ENCODE results near the gene KIFBP.
"Not testable (repeated sequence)": the region's sequence is repeated elsewhere in the genome, so short reads cannot be mapped to it uniquely, and the experiment has no call there.

The KIFBP gene

DNA sequence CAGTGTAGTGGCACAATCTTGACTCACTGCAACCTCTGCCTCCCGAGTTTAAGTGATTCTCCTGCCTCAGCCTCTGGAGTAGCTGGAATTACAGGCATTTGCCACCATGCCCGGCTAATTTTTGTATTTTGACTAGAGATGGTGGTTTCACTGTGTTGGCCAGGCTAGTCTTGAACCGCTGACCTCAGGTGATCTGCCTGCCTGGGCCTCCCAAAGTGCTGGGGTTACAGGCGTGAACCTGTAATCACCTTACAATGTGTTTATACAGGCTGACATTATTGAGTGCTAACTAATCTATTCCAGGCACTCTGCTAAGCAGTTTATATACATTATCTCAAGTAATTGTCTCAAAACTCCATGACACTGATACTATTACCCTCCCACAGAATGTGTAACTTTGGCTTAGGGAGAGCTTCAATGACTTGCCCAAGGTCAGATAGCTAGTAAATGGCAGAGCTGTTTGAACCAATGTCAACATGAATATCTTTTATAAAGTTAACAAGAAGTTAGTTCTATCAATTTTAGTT, 36.8 kb downstream of the KIFBP start:
- Mint-ChIP-seq H3K9me3 (peaks cover 12% of the 10 kb centered on the region), H3K27me3 (ENCODE audit: low read depth, poor library complexity) (peaks cover 19% of the 10 kb centered on the region), H3K27ac (no peak overlapping the region), H3K4me1 (no peaks in the 10 kb centered on the region), H3K4me3 (no peak overlapping the region), H3K36me3 (ENCODE audit: low read depth) (no peaks in the 10 kb centered on the region)
- TF ChIP-seq, protein P1, sequence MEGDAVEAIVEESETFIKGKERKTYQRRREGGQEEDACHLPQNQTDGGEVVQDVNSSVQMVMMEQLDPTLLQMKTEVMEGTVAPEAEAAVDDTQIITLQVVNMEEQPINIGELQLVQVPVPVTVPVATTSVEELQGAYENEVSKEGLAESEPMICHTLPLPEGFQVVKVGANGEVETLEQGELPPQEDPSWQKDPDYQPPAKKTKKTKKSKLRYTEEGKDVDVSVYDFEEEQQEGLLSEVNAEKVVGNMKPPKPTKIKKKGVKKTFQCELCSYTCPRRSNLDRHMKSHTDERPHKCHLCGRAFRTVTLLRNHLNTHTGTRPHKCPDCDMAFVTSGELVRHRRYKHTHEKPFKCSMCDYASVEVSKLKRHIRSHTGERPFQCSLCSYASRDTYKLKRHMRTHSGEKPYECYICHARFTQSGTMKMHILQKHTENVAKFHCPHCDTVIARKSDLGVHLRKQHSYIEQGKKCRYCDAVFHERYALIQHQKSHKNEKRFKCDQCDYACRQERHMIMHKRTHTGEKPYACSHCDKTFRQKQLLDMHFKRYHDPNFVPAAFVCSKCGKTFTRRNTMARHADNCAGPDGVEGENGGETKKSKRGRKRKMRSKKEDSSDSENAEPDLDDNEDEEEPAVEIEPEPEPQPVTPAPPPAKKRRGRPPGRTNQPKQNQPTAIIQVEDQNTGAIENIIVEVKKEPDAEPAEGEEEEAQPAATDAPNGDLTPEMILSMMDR (IDR thresholded peaks at IDR 0.05) = no peak
- DNase-seq = no peak

DNA sequence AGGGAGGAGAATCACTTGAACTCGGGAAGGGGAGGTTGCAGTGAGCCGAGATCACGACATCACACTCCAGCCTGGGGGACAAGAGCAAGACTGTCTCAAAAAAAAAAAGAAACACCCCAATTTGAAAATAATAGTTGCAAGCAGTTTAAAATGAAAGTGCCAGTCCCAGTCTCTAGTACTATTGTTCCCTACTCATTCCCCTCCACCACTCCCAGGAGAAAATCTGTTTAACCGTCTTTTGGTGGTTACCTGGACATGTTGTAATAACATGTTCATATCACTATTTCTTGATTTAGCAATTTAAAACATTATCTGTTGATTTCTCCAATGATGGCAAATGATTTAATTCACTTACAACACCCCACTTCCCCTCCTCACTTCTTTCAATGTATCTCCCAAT, 44.7 kb downstream of the KIFBP start:
- Mint-ChIP-seq H3K36me3 (ENCODE audit: low read depth) (no peaks in the 10 kb centered on the region), H3K4me3 (no peak overlapping the region), H3K9me3 (peaks cover 30% of the 10 kb centered on the region), H3K27me3 (ENCODE audit: low read depth, poor library complexity) (peaks cover 29% of the 10 kb centered on the region), H3K4me1 (no peaks in the 10 kb centered on the region), H3K27ac (no peak overlapping the region)
- no peak for DNase-seq
- TF ChIP-seq, protein P1 (IDR thresholded peaks at IDR 0.05) = no peak

DNA sequence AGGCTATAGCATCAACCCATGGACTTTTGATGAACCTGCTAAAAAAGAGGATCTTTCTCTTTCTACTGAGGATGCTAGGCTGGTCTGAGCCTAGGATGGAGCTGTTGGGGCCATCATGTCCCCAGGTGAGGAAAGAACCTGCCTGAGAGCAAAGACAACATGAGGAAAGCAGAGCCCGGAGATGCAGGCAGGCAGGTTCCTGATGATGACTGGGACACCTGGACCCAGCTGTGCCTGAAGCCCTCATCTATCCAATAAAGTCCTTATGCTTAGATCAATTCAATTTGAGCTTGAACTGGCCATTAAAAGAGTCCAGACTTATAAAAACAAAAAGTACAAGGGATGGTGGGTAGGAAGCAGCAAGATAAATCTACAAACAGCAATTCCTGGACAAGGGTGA, 48.9 kb downstream of the KIFBP start:
- no peaks in the 10 kb centered on the region for H3K4me1 Mint-ChIP-seq
- TF ChIP-seq, protein P1 (IDR thresholded peaks at IDR 0.05) = no peak

DNA sequence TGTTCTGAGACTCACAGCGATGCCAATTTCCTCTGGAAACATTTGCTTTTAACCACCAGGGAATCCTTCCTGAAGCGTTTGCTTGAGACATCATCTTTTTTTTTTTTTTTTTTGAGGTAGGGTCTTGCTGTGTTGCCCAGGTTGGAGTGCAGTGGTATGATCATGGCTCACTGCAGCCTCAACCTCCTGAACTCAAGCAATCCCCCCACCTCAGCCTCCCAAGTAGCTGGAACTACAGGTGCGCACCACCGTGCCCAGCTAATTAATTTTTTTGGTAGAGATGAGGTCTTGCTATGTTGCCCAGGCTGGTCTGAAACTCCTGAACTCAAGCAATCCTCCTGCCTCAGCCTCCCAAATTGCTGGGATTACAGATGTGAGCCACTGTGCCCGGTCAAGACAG, 52.3 kb downstream of the KIFBP start:
- not testable (repeated sequence) for H3K27me3 Mint-ChIP-seq (ENCODE audit: low read depth, poor library complexity); H3K9me3 Mint-ChIP-seq; DNase-seq; H3K36me3 Mint-ChIP-seq (ENCODE audit: low read depth); H3K27ac Mint-ChIP-seq; H3K4me1 Mint-ChIP-seq; H3K4me3 Mint-ChIP-seq

More for the DNA sequence above, 48.9 kb downstream of the KIFBP start:
- no peak overlapping the region for H3K27ac Mint-ChIP-seq
- H3K9me3 Mint-ChIP-seq = peaks cover 3% of the 10 kb centered on the region
- H3K36me3 Mint-ChIP-seq (ENCODE audit: low read depth) = no peaks in the 10 kb centered on the region
- peaks cover 24% of the 10 kb centered on the region for H3K27me3 Mint-ChIP-seq (ENCODE audit: low read depth, poor library complexity)
- DNase-seq = no peak
- H3K4me3 Mint-ChIP-seq = no peak overlapping the region

DNA sequence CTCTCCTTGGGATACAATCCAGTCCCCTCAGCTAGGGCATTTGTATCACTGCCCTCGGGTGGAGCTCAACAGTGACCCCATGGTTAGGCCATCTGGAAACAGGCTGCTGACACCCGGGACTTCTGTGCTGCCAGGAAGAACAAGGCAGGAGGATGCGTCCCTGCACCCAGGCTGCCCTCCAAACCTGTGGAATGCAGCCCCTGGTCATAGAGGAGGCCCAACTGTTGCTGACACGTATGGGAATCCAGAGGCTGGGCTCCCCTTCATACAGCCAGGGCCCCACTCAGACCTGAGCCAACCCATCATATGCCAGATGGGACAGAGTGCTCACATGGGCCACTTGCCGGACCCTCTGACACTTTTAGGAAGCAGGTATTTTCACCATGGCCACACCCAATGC, 53.8 kb downstream of the KIFBP start:
- Mint-ChIP-seq H3K9me3 (no peaks in the 10 kb centered on the region), H3K4me3 (no peak overlapping the region), H3K27ac (no peak overlapping the region), H3K27me3 (ENCODE audit: low read depth, poor library complexity) (peaks cover 9% of the 10 kb centered on the region), H3K4me1 (peaks cover 4% of the 10 kb centered on the region), H3K36me3 (ENCODE audit: low read depth) (no peaks in the 10 kb centered on the region)
- no peak for DNase-seq
- TF ChIP-seq, protein P1 (IDR thresholded peaks at IDR 0.05) = no peak

DNA sequence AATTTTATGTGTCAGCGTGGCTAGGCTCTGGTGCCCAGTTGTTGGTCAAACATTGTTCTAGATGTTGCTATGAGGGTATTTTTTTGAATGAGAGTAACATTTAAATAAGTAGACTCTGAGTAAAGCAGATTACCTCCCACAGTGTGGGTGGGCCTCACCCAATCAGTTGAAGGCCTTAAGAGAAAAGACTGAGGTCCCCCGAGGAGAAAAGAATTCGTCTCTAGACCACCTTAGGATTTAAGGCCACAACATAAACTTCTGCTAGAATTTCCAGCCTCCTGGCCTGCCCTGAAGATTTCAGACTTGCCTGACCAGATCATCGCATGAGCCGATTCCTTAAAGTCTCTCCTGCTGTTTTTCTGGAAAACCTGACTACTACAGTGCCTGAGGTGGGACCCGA, 54.2 kb downstream of the KIFBP start:
- Mint-ChIP-seq H3K36me3 (ENCODE audit: low read depth) (no peaks in the 10 kb centered on the region), H3K27ac (no peak overlapping the region)
- TF ChIP-seq, protein P1 (IDR thresholded peaks at IDR 0.05) = no peak

More for the DNA sequence above, 54.2 kb downstream of the KIFBP start:
- no peak for DNase-seq
- H3K4me1 Mint-ChIP-seq = peaks cover 5% of the 10 kb centered on the region
- H3K4me3 Mint-ChIP-seq = no peak overlapping the region
- H3K27me3 Mint-ChIP-seq (ENCODE audit: low read depth, poor library complexity) = peaks cover 9% of the 10 kb centered on the region
- H3K9me3 Mint-ChIP-seq = no peaks in the 10 kb centered on the region

All from nephron progenitor cell (in vitro differentiated cells).